T47D (cell line): ENCODE results near the gene SLC25A24.
"Not testable (repeated sequence)": the region's sequence is repeated elsewhere in the genome, so short reads cannot be mapped to it uniquely, and the experiment has no call there.

Experiments
- DNase-seq, 2 experiments: peaks; one replicate each; pipeline versions ENCODE4 v3.0.0 to v3.0.0-alpha.2; 2011 to 2012; ENCODE audit warnings: low read depth in 1 of 2, low spot score in 1 of 2
- JUND ChIP-seq: IDR thresholded peaks from 2 replicates; pipeline ENCODE4 v1.6.1; 2012; ENCODE audit warnings: low read depth
- in situ Hi-C: cut with HindIII; loops from 2 replicates; pipeline ENCODE4 v1.10.0; 2016; ENCODE audit warnings: low sequenced_read_pairs, low pct_unique_long_range_greater_than_20kb

SLC25A24 gene

GRCh38 chr1:108211014-108211413, 10.9 kb upstream of the SLC25A24 start:
- no peak for DNase-seq
- in situ Hi-C loops = no loop called here
- TF ChIP-seq JUND = no peak

GRCh38 chr1:108209456-108210108, 9.4 kb upstream of the SLC25A24 start:
- no peak for DNase-seq
- no peak for TF ChIP-seq JUND
- in situ Hi-C loops = no loop called here

- in situ Hi-C loops = no loop called here
- no peak for DNase-seq
- TF ChIP-seq JUND = no peak
These were observed 8.7 kb upstream of the SLC25A24 start for GRCh38 chr1:108208724-108209446.

GRCh38 chr1:108203582-108203981, 3.4 kb upstream of the SLC25A24 start:
- DNase-seq, in situ Hi-C loops: not testable (repeated sequence)

GRCh38 chr1:108201687-108202086, 1.5 kb upstream of the SLC25A24 start:
- TF ChIP-seq JUND = no peak
- DNase-seq = no peak
- in situ Hi-C loops = no loop called here

- in situ Hi-C loops = no loop called here
- peak; percentile 19 to 41 for DNase-seq
- no peak for TF ChIP-seq JUND
These were observed 526 bp upstream of the SLC25A24 start for GRCh38 chr1:108200687-108201051.

- in situ Hi-C loops = no loop called here
- peak in 1 of 2 experiments; percentile 66 for DNase-seq
- TF ChIP-seq JUND = no peak
These were observed 897 bp downstream of the SLC25A24 start for GRCh38 chr1:108199201-108199691.

- DNase-seq = no peak
- in situ Hi-C loops = no loop called here
- TF ChIP-seq JUND = no peak
These were observed 6.1 kb downstream of the SLC25A24 start for GRCh38 chr1:108194051-108194450.

GRCh38 chr1:108193333-108193732, 6.8 kb downstream of the SLC25A24 start:
- no peak for TF ChIP-seq JUND
- in situ Hi-C loops = no loop called here
- DNase-seq = no peak

GRCh38 chr1:108192581-108192980, 7.6 kb downstream of the SLC25A24 start:
- in situ Hi-C loops = no loop called here
- DNase-seq = no peak
- no peak for TF ChIP-seq JUND

GRCh38 chr1:108190686-108191416, 9.3 kb downstream of the SLC25A24 start:
- no peak for TF ChIP-seq JUND
- no peak for DNase-seq
- in situ Hi-C loops = no loop called here

GRCh38 chr1:108190001-108190634, 10.0 kb downstream of the SLC25A24 start:
- in situ Hi-C loops = no loop called here
- no peak for TF ChIP-seq JUND
- no peak for DNase-seq
